ENCODE data around the gene AIFM2. TPM values are rescaled to one million over a fixed set of nuclear protein-coding genes. Genes with fewer than 3 reads are reported as not detected.

The AIFM2 gene
- total and polyA plus RNA-seq, 2 of the 13 experiments (the other 11 are each of a cell fraction or from before 2014, with no cell fraction given) = 20.3 to 29.5 TPM

DNA sequence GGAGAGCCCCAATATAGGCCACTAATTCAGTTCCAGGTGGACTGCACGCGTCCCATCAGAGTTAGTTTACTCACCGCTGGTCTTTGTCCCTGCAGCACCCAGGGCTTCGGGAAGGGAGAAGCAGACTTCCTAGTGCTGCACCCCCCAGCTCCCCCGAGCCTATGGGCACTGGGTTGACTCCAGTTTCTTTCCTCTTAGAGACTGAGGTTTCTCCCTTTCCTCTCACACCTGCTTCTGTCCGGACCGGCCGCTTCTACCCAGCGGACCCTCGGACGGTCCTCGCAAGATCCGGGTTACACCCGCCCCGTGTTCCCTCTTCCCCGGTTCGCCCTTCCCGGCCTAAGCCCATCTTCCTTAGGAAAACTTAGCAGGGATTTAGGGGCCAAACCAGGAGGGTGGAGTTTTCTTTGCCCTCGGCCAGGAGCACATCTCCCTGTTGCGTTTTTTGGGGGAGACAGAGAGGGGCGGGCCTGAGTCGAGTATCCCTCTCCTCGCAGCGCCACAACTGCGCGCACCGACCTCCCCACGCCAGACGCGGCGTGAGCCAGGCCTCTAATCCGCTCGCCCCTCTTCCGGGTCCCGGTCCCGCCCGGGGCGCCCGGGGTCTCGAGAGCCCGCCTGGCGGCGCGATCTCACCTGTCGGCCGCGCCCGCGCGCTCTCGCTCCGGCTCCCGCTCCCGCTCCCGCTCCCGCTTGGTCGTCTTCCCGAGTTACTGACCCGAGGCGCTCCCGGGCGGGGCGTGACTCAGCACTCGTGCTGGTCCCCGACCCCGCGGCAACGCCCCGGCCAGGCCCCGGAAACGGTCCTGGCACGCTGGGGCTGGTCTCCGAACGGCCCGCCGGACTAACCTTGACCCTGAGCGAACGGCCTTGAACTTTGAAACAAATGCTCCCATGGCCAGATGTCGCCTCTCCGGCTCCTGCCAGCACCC lies at the start of gene AIFM2 (continued):
- TF ChIP-seq, protein P1, sequence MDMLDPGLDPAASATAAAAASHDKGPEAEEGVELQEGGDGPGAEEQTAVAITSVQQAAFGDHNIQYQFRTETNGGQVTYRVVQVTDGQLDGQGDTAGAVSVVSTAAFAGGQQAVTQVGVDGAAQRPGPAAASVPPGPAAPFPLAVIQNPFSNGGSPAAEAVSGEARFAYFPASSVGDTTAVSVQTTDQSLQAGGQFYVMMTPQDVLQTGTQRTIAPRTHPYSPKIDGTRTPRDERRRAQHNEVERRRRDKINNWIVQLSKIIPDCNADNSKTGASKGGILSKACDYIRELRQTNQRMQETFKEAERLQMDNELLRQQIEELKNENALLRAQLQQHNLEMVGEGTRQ (IDR thresholded peaks at IDR 0.05; ENCODE audit: low read depth, low read length) = no peak
- TF ChIP-seq, protein P1 (CRISPR knock-in tag; IDR thresholded peaks at IDR 0.05; ENCODE audit: borderline replicate concordance) = no peak
- peak; percentile 73 for TF ChIP-seq YEATS4 (CRISPR knock-in tag; IDR thresholded peaks at IDR 0.05; ENCODE audit: borderline replicate concordance)
- peak; percentile 73 for TF ChIP-seq SP5 (CRISPR knock-in tag; IDR thresholded peaks at IDR 0.05; ENCODE audit: borderline replicate concordance, low read depth)
- TF ChIP-seq CBFB (CRISPR knock-in tag; IDR thresholded peaks at IDR 0.05) = peak; percentile 74
- TF ChIP-seq, protein P2, sequence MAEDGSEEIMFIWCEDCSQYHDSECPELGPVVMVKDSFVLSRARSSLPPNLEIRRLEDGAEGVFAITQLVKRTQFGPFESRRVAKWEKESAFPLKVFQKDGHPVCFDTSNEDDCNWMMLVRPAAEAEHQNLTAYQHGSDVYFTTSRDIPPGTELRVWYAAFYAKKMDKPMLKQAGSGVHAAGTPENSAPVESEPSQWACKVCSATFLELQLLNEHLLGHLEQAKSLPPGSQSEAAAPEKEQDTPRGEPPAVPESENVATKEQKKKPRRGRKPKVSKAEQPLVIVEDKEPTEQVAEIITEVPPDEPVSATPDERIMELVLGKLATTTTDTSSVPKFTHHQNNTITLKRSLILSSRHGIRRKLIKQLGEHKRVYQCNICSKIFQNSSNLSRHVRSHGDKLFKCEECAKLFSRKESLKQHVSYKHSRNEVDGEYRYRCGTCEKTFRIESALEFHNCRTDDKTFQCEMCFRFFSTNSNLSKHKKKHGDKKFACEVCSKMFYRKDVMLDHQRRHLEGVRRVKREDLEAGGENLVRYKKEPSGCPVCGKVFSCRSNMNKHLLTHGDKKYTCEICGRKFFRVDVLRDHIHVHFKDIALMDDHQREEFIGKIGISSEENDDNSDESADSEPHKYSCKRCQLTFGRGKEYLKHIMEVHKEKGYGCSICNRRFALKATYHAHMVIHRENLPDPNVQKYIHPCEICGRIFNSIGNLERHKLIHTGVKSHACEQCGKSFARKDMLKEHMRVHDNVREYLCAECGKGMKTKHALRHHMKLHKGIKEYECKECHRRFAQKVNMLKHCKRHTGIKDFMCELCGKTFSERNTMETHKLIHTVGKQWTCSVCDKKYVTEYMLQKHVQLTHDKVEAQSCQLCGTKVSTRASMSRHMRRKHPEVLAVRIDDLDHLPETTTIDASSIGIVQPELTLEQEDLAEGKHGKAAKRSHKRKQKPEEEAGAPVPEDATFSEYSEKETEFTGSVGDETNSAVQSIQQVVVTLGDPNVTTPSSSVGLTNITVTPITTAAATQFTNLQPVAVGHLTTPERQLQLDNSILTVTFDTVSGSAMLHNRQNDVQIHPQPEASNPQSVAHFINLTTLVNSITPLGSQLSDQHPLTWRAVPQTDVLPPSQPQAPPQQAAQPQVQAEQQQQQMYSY (CRISPR knock-in tag; IDR thresholded peaks at IDR 0.05) = peak; percentile 67; the same call in 1 of the 2 replicates
- no peak; the same call in 1 of the 2 replicates for TF ChIP-seq ZNF761 (CRISPR knock-in tag; conservative IDR thresholded peaks at IDR 0.05)
- no peak; the same call in 1 of the 2 replicates for TF ChIP-seq ZNF850 (CRISPR knock-in tag; conservative IDR thresholded peaks at IDR 0.05)
- TF ChIP-seq, protein P3, sequence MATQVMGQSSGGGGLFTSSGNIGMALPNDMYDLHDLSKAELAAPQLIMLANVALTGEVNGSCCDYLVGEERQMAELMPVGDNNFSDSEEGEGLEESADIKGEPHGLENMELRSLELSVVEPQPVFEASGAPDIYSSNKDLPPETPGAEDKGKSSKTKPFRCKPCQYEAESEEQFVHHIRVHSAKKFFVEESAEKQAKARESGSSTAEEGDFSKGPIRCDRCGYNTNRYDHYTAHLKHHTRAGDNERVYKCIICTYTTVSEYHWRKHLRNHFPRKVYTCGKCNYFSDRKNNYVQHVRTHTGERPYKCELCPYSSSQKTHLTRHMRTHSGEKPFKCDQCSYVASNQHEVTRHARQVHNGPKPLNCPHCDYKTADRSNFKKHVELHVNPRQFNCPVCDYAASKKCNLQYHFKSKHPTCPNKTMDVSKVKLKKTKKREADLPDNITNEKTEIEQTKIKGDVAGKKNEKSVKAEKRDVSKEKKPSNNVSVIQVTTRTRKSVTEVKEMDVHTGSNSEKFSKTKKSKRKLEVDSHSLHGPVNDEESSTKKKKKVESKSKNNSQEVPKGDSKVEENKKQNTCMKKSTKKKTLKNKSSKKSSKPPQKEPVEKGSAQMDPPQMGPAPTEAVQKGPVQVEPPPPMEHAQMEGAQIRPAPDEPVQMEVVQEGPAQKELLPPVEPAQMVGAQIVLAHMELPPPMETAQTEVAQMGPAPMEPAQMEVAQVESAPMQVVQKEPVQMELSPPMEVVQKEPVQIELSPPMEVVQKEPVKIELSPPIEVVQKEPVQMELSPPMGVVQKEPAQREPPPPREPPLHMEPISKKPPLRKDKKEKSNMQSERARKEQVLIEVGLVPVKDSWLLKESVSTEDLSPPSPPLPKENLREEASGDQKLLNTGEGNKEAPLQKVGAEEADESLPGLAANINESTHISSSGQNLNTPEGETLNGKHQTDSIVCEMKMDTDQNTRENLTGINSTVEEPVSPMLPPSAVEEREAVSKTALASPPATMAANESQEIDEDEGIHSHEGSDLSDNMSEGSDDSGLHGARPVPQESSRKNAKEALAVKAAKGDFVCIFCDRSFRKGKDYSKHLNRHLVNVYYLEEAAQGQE (IDR thresholded peaks at IDR 0.05; ENCODE audit: borderline replicate concordance in 1 of 2, low read depth in 1 of 2, low read length in 2 of 2) = peak in 1 of 2 experiments; percentile 80; a peak in 1 of 4 replicates
- TF ChIP-seq, protein P4, sequence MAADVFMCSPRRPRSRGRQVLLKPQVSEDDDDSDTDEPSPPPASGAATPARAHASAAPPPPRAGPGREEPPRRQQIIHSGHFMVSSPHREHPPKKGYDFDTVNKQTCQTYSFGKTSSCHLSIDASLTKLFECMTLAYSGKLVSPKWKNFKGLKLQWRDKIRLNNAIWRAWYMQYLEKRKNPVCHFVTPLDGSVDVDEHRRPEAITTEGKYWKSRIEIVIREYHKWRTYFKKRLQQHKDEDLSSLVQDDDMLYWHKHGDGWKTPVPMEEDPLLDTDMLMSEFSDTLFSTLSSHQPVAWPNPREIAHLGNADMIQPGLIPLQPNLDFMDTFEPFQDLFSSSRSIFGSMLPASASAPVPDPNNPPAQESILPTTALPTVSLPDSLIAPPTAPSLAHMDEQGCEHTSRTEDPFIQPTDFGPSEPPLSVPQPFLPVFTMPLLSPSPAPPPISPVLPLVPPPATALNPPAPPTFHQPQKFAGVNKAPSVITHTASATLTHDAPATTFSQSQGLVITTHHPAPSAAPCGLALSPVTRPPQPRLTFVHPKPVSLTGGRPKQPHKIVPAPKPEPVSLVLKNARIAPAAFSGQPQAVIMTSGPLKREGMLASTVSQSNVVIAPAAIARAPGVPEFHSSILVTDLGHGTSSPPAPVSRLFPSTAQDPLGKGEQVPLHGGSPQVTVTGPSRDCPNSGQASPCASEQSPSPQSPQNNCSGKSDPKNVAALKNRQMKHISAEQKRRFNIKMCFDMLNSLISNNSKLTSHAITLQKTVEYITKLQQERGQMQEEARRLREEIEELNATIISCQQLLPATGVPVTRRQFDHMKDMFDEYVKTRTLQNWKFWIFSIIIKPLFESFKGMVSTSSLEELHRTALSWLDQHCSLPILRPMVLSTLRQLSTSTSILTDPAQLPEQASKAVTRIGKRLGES (CRISPR knock-in tag; IDR thresholded peaks at IDR 0.05; ENCODE audit: borderline replicate concordance) = no peak
- TF ChIP-seq ZNF446 (CRISPR knock-in tag; IDR thresholded peaks at IDR 0.05) = no peak
- peak; percentile 64 for TF ChIP-seq GATAD1 (CRISPR knock-in tag; IDR thresholded peaks at IDR 0.05)
- no peak; the same call in 1 of the 2 replicates for TF ChIP-seq ZBTB3 (CRISPR knock-in tag; IDR thresholded peaks at IDR 0.05; ENCODE audit: borderline replicate concordance, low read depth)

Data from HepG2 (cell line).